Measurements from ENCODE around the gene PYGL.

Gene PYGL

GRCh38 chr14:50943943-50944646, at the start of gene PYGL:
Gene PYGL (minus strand): TSS chr14:50944483. CDS start chr14:50944403, 80 bp downstream.
- H3K4me1 Mint-ChIP-seq = peaks cover 8% of the 10 kb centered on the region
- H3K4me3 Mint-ChIP-seq = peak within 1 kb of the TSS; percentile 78
- H3K9me3 Mint-ChIP-seq = no peaks in the 10 kb centered on the region
- H3K36me3 Mint-ChIP-seq = no peaks in the 10 kb centered on the region
- ATAC-seq (peak; percentile 81), DNase-seq (ENCODE audit: low spot score in 2 of 2) (peak; percentile 20 to 62)
- no peak within 1 kb of the TSS for H3K27ac Mint-ChIP-seq

- H3K4me1 Mint-ChIP-seq = no peaks in the 10 kb centered on the region
- no peak overlapping the region for H3K4me3 Mint-ChIP-seq
- no peak overlapping the region for H3K27ac Mint-ChIP-seq
- ATAC-seq (no peak), DNase-seq (ENCODE audit: low spot score in 2 of 2) (no peak)
- no peaks in the 10 kb centered on the region for H3K36me3 Mint-ChIP-seq
- H3K9me3 Mint-ChIP-seq = no peaks in the 10 kb centered on the region
Observed at GRCh38 chr14:50985859-50986331, 41.6 kb upstream of the PYGL start.

- Mint-ChIP-seq H3K27ac (no peak overlapping the region), H3K9me3 (no peaks in the 10 kb centered on the region), H3K4me3 (no peak overlapping the region), H3K36me3 (no peaks in the 10 kb centered on the region), H3K4me1 (no peaks in the 10 kb centered on the region)
- no peak for ATAC-seq
- no peak for DNase-seq (ENCODE audit: low spot score in 2 of 2)
Observed at GRCh38 chr14:50985124-50985858, 41.0 kb upstream of the PYGL start.

GRCh38 chr14:50984036-50984710, 39.9 kb upstream of the PYGL start:
- ATAC-seq (no peak), DNase-seq (ENCODE audit: low spot score in 2 of 2) (no peak)
- no peak overlapping the region for H3K27ac Mint-ChIP-seq
- no peak overlapping the region for H3K4me3 Mint-ChIP-seq
- no peaks in the 10 kb centered on the region for H3K9me3 Mint-ChIP-seq
- no peaks in the 10 kb centered on the region for H3K4me1 Mint-ChIP-seq
- H3K36me3 Mint-ChIP-seq = no peaks in the 10 kb centered on the region

DNA sequence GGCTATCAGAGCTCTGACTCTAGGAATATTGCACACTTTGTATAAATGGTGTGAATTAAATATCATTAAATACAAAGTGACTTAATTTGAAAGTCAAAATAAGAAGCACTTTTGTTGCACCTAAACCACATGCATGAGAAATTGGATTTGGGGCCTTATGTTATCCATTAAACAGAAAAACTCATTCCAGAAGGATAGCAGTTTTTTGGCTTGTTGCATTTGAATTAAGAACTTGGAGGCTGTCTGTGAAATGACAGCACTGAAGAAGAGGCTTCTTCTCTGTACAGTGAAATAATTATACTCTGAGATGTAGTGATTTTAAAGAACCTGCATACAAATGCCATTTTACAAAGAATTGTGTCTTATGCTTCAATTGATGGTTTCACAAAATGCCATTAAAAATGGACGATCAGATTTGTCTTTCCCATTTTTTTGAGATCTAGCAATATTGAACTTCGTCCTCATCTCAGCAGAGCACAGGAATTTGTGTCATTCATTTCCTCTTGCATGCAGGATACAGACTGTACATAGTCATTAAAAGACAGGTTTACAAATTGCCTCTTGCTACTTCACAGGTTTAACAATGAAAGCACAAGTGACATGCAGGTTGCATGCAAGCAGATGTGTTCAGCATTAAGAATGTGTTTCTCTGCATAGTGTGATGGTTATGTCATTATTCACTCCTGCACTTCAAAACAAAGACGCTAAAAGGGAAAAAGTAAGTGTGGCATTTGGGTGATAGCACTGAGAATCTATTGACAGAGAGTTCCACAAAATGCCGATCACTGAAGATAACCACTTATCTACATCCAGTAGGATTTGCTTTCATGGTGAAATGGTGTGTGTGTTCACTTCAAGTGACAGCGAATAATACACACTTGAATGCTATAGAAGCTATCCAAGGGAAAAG, 35.9 kb upstream of the PYGL start:
- ATAC-seq = no peak
- H3K36me3 Mint-ChIP-seq = no peaks in the 10 kb centered on the region
- H3K4me3 Mint-ChIP-seq = no peak overlapping the region
- no peaks in the 10 kb centered on the region for H3K4me1 Mint-ChIP-seq
- DNase-seq (ENCODE audit: low spot score in 2 of 2) = no peak
- no peaks in the 10 kb centered on the region for H3K9me3 Mint-ChIP-seq
- H3K27ac Mint-ChIP-seq = no peak overlapping the region

- Mint-ChIP-seq H3K36me3 (no peaks in the 10 kb centered on the region), H3K27ac (no peak overlapping the region), H3K4me1 (no peaks in the 10 kb centered on the region), H3K9me3 (no peaks in the 10 kb centered on the region), H3K4me3 (no peak overlapping the region)
- DNase-seq (ENCODE audit: low spot score in 2 of 2) (no peak), ATAC-seq (no peak)
Observed at GRCh38 chr14:50978888-50979287, 34.6 kb upstream of the PYGL start.

DNA sequence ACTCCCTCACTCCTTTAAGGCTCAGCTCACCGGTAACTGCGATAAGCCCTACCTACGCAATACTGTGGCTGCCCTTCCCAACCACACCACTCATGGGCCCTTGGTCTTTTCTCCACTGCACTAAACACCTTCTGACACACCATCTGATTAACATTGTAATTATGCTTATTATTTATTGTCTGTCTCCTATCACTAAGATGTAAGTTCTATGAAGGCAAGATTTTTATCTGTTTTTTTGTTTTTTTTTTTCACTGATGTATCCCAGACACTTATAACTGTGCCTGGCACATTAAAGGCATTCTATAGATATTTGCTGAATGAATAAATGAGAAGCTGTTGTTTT, 34.2 kb upstream of the PYGL start:
- no peak for DNase-seq (ENCODE audit: low spot score in 2 of 2)
- Mint-ChIP-seq H3K27ac (no peak overlapping the region), H3K9me3 (no peaks in the 10 kb centered on the region), H3K36me3 (no peaks in the 10 kb centered on the region), H3K4me1 (no peaks in the 10 kb centered on the region), H3K4me3 (no peak overlapping the region)
- no peak for ATAC-seq

- no peak overlapping the region for H3K27ac Mint-ChIP-seq
- no peak overlapping the region for H3K4me3 Mint-ChIP-seq
- no peaks in the 10 kb centered on the region for H3K4me1 Mint-ChIP-seq
- ATAC-seq (no peak), DNase-seq (ENCODE audit: low spot score in 2 of 2) (no peak)
- no peaks in the 10 kb centered on the region for H3K9me3 Mint-ChIP-seq
- H3K36me3 Mint-ChIP-seq = no peaks in the 10 kb centered on the region
Observed at GRCh38 chr14:50977863-50978528, 33.7 kb upstream of the PYGL start.

DNA sequence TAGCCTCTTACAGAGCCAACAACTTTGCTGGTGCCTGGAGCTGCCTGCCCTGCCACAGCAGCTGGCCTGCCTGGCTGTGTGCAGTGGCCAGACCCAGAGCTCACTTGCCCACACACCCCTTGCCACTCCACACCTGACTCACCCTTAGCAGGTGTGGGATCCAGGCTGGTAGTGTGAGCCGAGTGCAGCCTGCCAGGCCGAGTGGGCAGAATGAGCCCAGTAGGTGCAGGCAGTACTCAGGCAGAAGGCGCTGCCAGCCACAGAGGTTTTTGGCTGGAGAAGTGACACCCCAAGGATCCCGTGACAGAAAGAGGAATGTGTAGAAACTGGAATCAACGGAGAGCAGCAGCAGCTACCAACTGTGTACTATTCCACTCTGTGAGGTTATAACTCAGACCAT, 29.8 kb upstream of the PYGL start:
- DNase-seq (ENCODE audit: low spot score in 2 of 2) (no peak), ATAC-seq (peak; percentile 39)
- Mint-ChIP-seq H3K27ac (no peak overlapping the region), H3K9me3 (no peaks in the 10 kb centered on the region), H3K4me1 (no peaks in the 10 kb centered on the region), H3K4me3 (no peak overlapping the region), H3K36me3 (no peaks in the 10 kb centered on the region)

DNA sequence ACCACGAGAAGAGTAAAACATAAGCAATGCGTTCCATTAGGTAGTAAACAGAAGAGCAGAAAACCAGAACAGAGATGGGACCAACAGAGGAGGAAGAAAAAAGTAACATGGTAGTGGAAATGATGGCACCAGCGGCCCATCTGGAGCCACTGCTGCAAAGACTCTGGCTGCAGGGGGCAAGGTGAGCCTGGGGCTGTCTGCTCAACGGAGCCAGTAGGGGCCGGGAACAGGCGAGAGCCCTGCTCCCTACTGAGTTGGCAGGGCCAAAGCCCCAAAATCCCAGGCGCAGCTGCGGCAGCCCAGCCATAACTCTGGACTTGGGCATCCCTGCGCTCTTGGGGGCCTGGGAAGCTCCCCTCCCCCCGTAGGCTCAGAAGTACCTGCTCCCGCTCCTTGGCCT, 28.5 kb upstream of the PYGL start:
- ATAC-seq = no peak
- Mint-ChIP-seq H3K4me3 (no peak overlapping the region), H3K36me3 (no peaks in the 10 kb centered on the region)

GRCh38 chr14:50970886-50971781, 26.9 kb upstream of the PYGL start:
- no peaks in the 10 kb centered on the region for H3K36me3 Mint-ChIP-seq
- no peak overlapping the region for H3K27ac Mint-ChIP-seq
- no peak overlapping the region for H3K4me3 Mint-ChIP-seq
- no peak for DNase-seq (ENCODE audit: low spot score in 2 of 2)
- H3K9me3 Mint-ChIP-seq = no peaks in the 10 kb centered on the region
- no peaks in the 10 kb centered on the region for H3K4me1 Mint-ChIP-seq
- no peak for ATAC-seq

More for the DNA sequence above, 28.5 kb upstream of the PYGL start:
- Mint-ChIP-seq H3K9me3 (no peaks in the 10 kb centered on the region), H3K4me1 (no peaks in the 10 kb centered on the region), H3K27ac (no peak overlapping the region)
- DNase-seq (ENCODE audit: low spot score in 2 of 2) = no peak

- H3K4me3 Mint-ChIP-seq = no peak overlapping the region
- DNase-seq (ENCODE audit: low spot score in 2 of 2) (no peak), ATAC-seq (no peak)
- H3K36me3 Mint-ChIP-seq = no peaks in the 10 kb centered on the region
- no peaks in the 10 kb centered on the region for H3K4me1 Mint-ChIP-seq
- H3K27ac Mint-ChIP-seq = no peak overlapping the region
- no peaks in the 10 kb centered on the region for H3K9me3 Mint-ChIP-seq
Observed at GRCh38 chr14:50967790-50968189, 23.5 kb upstream of the PYGL start.

DNA sequence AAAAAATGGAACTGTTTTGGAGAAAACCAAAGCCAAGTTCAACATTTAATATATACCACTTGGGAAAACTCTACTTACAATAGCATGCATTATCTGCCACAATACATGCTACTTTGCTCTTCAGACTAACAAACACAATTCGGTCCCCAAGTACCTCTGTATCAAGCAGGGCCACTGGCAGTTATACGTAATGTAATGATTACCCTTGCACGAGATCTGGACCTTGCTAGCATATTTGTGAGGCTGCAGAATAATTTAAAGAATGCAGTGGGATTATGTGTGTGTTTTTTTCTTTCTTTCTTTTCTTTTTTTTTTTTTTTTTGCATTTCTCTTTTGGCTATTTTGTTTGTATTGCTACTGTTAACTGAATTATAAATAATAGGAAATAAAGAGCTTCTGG, 22.8 kb upstream of the PYGL start:
- DNase-seq (ENCODE audit: low spot score in 2 of 2) = no peak

More for the DNA sequence above, 22.8 kb upstream of the PYGL start:
- Mint-ChIP-seq H3K4me1 (no peaks in the 10 kb centered on the region), H3K4me3 (no peak overlapping the region), H3K36me3 (no peaks in the 10 kb centered on the region), H3K9me3 (no peaks in the 10 kb centered on the region), H3K27ac (no peak overlapping the region)
- no peak for ATAC-seq

Data from stimulated activated effector memory CD8-positive, alpha-beta T cell treated with anti-CD3 and anti-CD28 coated beads, Interleukin-12 subunit alpha, Interleukin-12 subunit beta, amount 100 ng/mL, for 72 hours (primary cell).